Endothelial cell of umbilical vein (primary cell): Measurements from ENCODE around the gene SMAD7.

Experiments
- CTCF ChIP-seq, 2 donors: IDR thresholded peaks; 1 replicate in 1 of 2; 2 replicates in 1 of 2; pipeline ENCODE4 v1.5.1; 2011; ENCODE audit warnings: low read length in 2 of 2, mild to moderate bottlenecking in 2 of 2, moderate library complexity in 2 of 2, control low read depth in 1 of 2, inconsistent platforms in 1 of 2, low read depth in 1 of 2; ENCODE audit not compliant: insufficient read depth in 1 of 2; ENCODE audit errors: extremely low read depth in 1 of 2
- EZH2 ChIP-seq: IDR thresholded peaks from 2 replicates; pipeline ENCODE4 v1.6.1; 2012; ENCODE audit warnings: borderline replicate concordance, low read depth, mild to moderate bottlenecking, moderate library complexity, low read length, inconsistent platforms; ENCODE audit not compliant: severe bottlenecking
- FOS ChIP-seq: IDR thresholded peaks from 2 replicates; pipeline ENCODE4 v1.6.1; 2011; ENCODE audit warnings: mild to moderate bottlenecking, low read length, moderate library complexity, borderline replicate concordance; ENCODE audit not compliant: insufficient read depth
- GATA2 ChIP-seq: IDR thresholded peaks from 2 replicates; pipeline ENCODE4 v1.7.0; 2011; ENCODE audit warnings: low read depth, mild to moderate bottlenecking, moderate library complexity, mixed read lengths, low read length; ENCODE audit not compliant: insufficient read length, insufficient read depth
- JUN ChIP-seq: IDR thresholded peaks from 2 replicates; pipeline ENCODE4 v1.6.1; 2011; ENCODE audit warnings: borderline replicate concordance, low read depth; ENCODE audit not compliant: insufficient read length, insufficient read depth
- MYC ChIP-seq: IDR thresholded peaks from one replicate; pipeline ENCODE4 v1.6.1; 2011; ENCODE audit warnings: mild to moderate bottlenecking, low read depth, low read length
- POLR2A ChIP-seq: IDR thresholded peaks from 2 replicates; pipeline ENCODE4 v1.6.1; 2012; ENCODE audit warnings: low read depth, mild to moderate bottlenecking, control low read depth, low read length
- POLR2AphosphoS5 ChIP-seq: IDR thresholded peaks from 2 replicates; pipeline ENCODE4 v1.6.1; 2012; ENCODE audit warnings: low read depth, mild to moderate bottlenecking, control low read depth, low read length, moderate library complexity; ENCODE audit not compliant: insufficient read depth
- TF ChIP-seq, protein P1 (sequence below): IDR thresholded peaks from 2 replicates; pipeline ENCODE4 v1.6.1; 2011; ENCODE audit not compliant: insufficient read depth, insufficient read length

- TF ChIP-seq CTCF (IDR thresholded peaks at IDR 0.05; ENCODE audit: extremely low read depth in 1 of 2, insufficient read depth in 1 of 2, low read depth in 1 of 2, low read length in 2 of 2) (no peak), EZH2 (no peak), FOS (no peak), POLR2A (no peak), GATA2 (no peak), POLR2AphosphoS5 (no peak), JUN (no peak), MYC (no peak)
- TF ChIP-seq, protein P1, sequence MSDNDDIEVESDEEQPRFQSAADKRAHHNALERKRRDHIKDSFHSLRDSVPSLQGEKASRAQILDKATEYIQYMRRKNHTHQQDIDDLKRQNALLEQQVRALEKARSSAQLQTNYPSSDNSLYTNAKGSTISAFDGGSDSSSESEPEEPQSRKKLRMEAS: no peak
Observed at GRCh38 chr18:48889115-48889941, 61.4 kb downstream of the SMAD7 start.
